Neural cell (in vitro differentiated cells): ENCODE results near the gene RGL1. TPM values are rescaled to one million over a fixed set of nuclear protein-coding genes. Genes with fewer than 3 reads are reported as not detected.

Experiments used
- H2AFZ ChIP-seq: fragments of 200-600, 300-800 bp; sonication (generic), shearing (Covaris generic); 2 replicates; pipeline ENCODE4 v1.6.0; 2014; ENCODE audit warnings: low read depth, mild to moderate bottlenecking, antibody characterized with exemption, low read length, moderate library complexity
- H3F3A ChIP-seq: fragments of 200-600 bp; shearing (Covaris generic); 2 replicates; pipeline ENCODE4 v1.6.1; 2016; ENCODE audit warnings: mild to moderate bottlenecking, moderate library complexity, mixed read lengths, antibody characterized with exemption, low read length; ENCODE audit not compliant: insufficient read depth, poor library complexity, severe bottlenecking
- H3K27ac ChIP-seq: fragments of 200-600, 300-800 bp; sonication (generic), shearing (Covaris generic); 2 replicates; pipeline ENCODE4 v1.5.1; 2014; ENCODE audit warnings: mild to moderate bottlenecking, low read length, moderate library complexity
- H3K27me3 ChIP-seq: fragments of 300-800, 200-600 bp; sonication (generic), shearing (Covaris generic); 2 replicates; pipeline ENCODE4 v1.6.0; 2014; ENCODE audit warnings: mild to moderate bottlenecking, low read depth, low read length, moderate library complexity; ENCODE audit not compliant: insufficient read depth
- H3K36me3 ChIP-seq: fragments of 300-800, 200-600 bp; sonication (generic), shearing (Covaris generic); 2 replicates; pipeline ENCODE4 v1.5.1; 2014; ENCODE audit warnings: mild to moderate bottlenecking, antibody characterized with exemption, low read length, moderate library complexity; ENCODE audit not compliant: insufficient read depth
- H3K4me2 ChIP-seq: fragments of 300-800, 200-600 bp; sonication (generic), shearing (Covaris generic); 2 replicates; pipeline ENCODE4 v1.6.0; 2014; ENCODE audit warnings: mild to moderate bottlenecking, low read length
- H3K4me3 ChIP-seq: fragments of 300-800, 200-600 bp; sonication (generic), shearing (Covaris generic); 2 replicates; pipeline ENCODE4 v1.5.1; 2014; ENCODE audit warnings: mild to moderate bottlenecking, low read length, moderate library complexity
- H3K79me2 ChIP-seq: fragments of 200-600 bp; shearing (Covaris generic); replicated peaks from 2 replicates; pipeline ENCODE4 v1.6.0; 2014; ENCODE audit warnings: mild to moderate bottlenecking, low read length, moderate library complexity; ENCODE audit not compliant: insufficient read depth
- H3K9ac ChIP-seq: fragments of 300-800, 200-600 bp; sonication (generic), shearing (Covaris generic); 2 replicates; pipeline ENCODE4 v1.6.1; 2016; ENCODE audit warnings: mild to moderate bottlenecking, low read length, mixed read lengths
- H3K9me2 ChIP-seq: fragments of 200-600 bp; shearing (Covaris generic); 2 replicates; pipeline ENCODE4 v1.6.1; 2016; ENCODE audit warnings: mild to moderate bottlenecking, low read length, mixed read lengths; ENCODE audit not compliant: insufficient read depth
- H3K9me3 ChIP-seq: fragments of 200-600, 300-800 bp; sonication (generic), shearing (Covaris generic); 2 replicates; pipeline ENCODE4 v1.6.1; 2016; ENCODE audit warnings: mild to moderate bottlenecking, mixed run types, low read length, moderate library complexity, mixed read lengths
- H4K20me1 ChIP-seq: fragments of 200-600 bp; shearing (Covaris generic); 2 replicates; pipeline ENCODE4 v1.6.1; 2016; ENCODE audit warnings: mild to moderate bottlenecking, mixed run types; ENCODE audit not compliant: insufficient read depth
- CTCF ChIP-seq: fragments of 450-650 bp; IDR thresholded peaks from 2 replicates; pipeline ENCODE4 v1.5.1; 2014; ENCODE audit warnings: antibody characterized with exemption, mild to moderate bottlenecking, moderate library complexity; ENCODE audit not compliant: poor library complexity, severe bottlenecking
- EP300 ChIP-seq: fragments of 450-650 bp; conservative IDR thresholded peaks from 2 replicates; pipeline ENCODE4 v1.6.1; 2014; ENCODE audit warnings: antibody characterized with exemption, mild to moderate bottlenecking, moderate library complexity; ENCODE audit not compliant: poor library complexity, severe bottlenecking
- EZH2 ChIP-seq: fragments of 200-600, 300-800 bp; shearing (Covaris generic), sonication (generic); IDR thresholded peaks from 2 replicates; pipeline ENCODE4 v1.6.1; 2014; ENCODE audit warnings: antibody characterized with exemption, low read length, borderline replicate concordance, mild to moderate bottlenecking; ENCODE audit not compliant: insufficient read depth, poor library complexity, severe bottlenecking
- MXI1 ChIP-seq: fragments of 450-650 bp; conservative IDR thresholded peaks from 2 replicates; pipeline ENCODE4 v1.6.1; 2014; ENCODE audit warnings: antibody characterized with exemption, mild to moderate bottlenecking; ENCODE audit not compliant: poor library complexity, severe bottlenecking
- POLR2AphosphoS5 ChIP-seq: IDR thresholded peaks from 2 replicates; pipeline ENCODE4 v1.6.1; 2012
- RAD21 ChIP-seq: fragments of 450-650 bp; conservative IDR thresholded peaks from 2 replicates; pipeline ENCODE4 v1.6.1; 2014; ENCODE audit warnings: antibody characterized with exemption, mild to moderate bottlenecking, moderate library complexity
- REST ChIP-seq: IDR thresholded peaks from 2 replicates; pipeline ENCODE4 v1.6.1; 2012; ENCODE audit warnings: borderline replicate concordance
- SMC3 ChIP-seq: fragments of 450-650 bp; conservative IDR thresholded peaks from 2 replicates; pipeline ENCODE4 v1.6.1; 2014; ENCODE audit warnings: antibody characterized with exemption, mild to moderate bottlenecking, moderate library complexity; ENCODE audit not compliant: poor library complexity
- TAF1 ChIP-seq: IDR thresholded peaks from 2 replicates; pipeline ENCODE4 v1.6.1; 2012; ENCODE audit warnings: low read depth
- polyA plus RNA-seq: library from polyadenylated mRNA; depleted of rRNA; stranded (reverse); fragments of >200 nt; gene quantifications from 2 replicates; pipeline ENCODE4 v1.2.3, GENCODE V29; 2014

RGL1 gene
- polyA plus RNA-seq, 1 donor from 2014 or later, result 14.7 TPM

- TF ChIP-seq RAD21, result no peak
Observed at GRCh38 chr1:183889095-183889494, 84.2 kb downstream of the RGL1 start (continued).

- Histone ChIP-seq H3K9ac (no peak overlapping the region), H3K4me2 (no peak overlapping the region), H3K79me2 (no peaks in the 10 kb centered on the region), H3K36me3 (no peaks in the 10 kb centered on the region), H2AFZ (no peak overlapping the region), H3K27ac (no peak overlapping the region), H4K20me1 (no peaks in the 10 kb centered on the region), H3F3A (no peaks in the 10 kb centered on the region), H3K9me2 (no peaks in the 10 kb centered on the region), H3K4me3 (no peak overlapping the region), H3K9me3 (no peaks in the 10 kb centered on the region), H3K27me3 (no peaks in the 10 kb centered on the region)
- no peak for TF ChIP-seq CTCF
- no peak for TF ChIP-seq SMC3
- TF ChIP-seq RAD21, result no peak
- no peak for TF ChIP-seq REST
- TF ChIP-seq EP300, result no peak
- no peak for TF ChIP-seq POLR2AphosphoS5
- no peak for TF ChIP-seq EZH2
- TF ChIP-seq TAF1, result no peak
- no peak for TF ChIP-seq MXI1
Observed at GRCh38 chr1:183891158-183891856, 86.4 kb downstream of the RGL1 start.

GRCh38 chr1:183892351-183892793, 87.5 kb downstream of the RGL1 start:
- no peaks in the 10 kb centered on the region for H3K9me3 ChIP-seq
- no peak for TF ChIP-seq CTCF
- no peak for TF ChIP-seq RAD21
- no peak for TF ChIP-seq SMC3
- TF ChIP-seq TAF1, result no peak
- no peak for TF ChIP-seq MXI1
- TF ChIP-seq EP300, result no peak
- TF ChIP-seq REST, result no peak
- no peak for TF ChIP-seq POLR2AphosphoS5
- TF ChIP-seq EZH2, result no peak
- no peak overlapping the region for H3K9ac ChIP-seq
- no peak overlapping the region for H2AFZ ChIP-seq
- no peak overlapping the region for H3K4me2 ChIP-seq
- no peaks in the 10 kb centered on the region for H3K79me2 ChIP-seq
- no peaks in the 10 kb centered on the region for H4K20me1 ChIP-seq
- no peaks in the 10 kb centered on the region for H3K36me3 ChIP-seq
- H3F3A ChIP-seq, result no peaks in the 10 kb centered on the region
- no peak overlapping the region for H3K4me3 ChIP-seq
- no peaks in the 10 kb centered on the region for H3K9me2 ChIP-seq
- no peak overlapping the region for H3K27ac ChIP-seq
- no peaks in the 10 kb centered on the region for H3K27me3 ChIP-seq
